Skeletal muscle tissue (tissue), 4 donors: ENCODE measurements around the gene SERGEF. TPM values are rescaled to one million over a fixed set of nuclear protein-coding genes. Genes with fewer than 3 reads are reported as not detected.

ENCODE experiments used
- H3K27ac ChIP-seq: one replicate; pipeline ENCODE4 v1.7.0; 2013; ENCODE audit warnings: mild to moderate bottlenecking, low read depth, low read length, inconsistent platforms
- H3K27me3 ChIP-seq, 3 donors: one replicate each; pipeline ENCODE4 v1.7.0; 2013; ENCODE audit warnings: low read length in 3 of 3; ENCODE audit not compliant: control insufficient read depth in 3 of 3, insufficient read depth in 3 of 3
- H3K36me3 ChIP-seq, 3 donors: one replicate each; pipeline ENCODE4 v1.7.0; 2013; ENCODE audit warnings: low read length in 3 of 3; ENCODE audit not compliant: control insufficient read depth in 3 of 3, insufficient read depth in 3 of 3
- H3K4me1 ChIP-seq, 3 donors: one replicate each; pipeline ENCODE4 v1.7.0; 2013; ENCODE audit warnings: low read length in 3 of 3, mild to moderate bottlenecking in 3 of 3; ENCODE audit not compliant: control insufficient read depth in 3 of 3, insufficient read depth in 3 of 3
- H3K4me3 ChIP-seq, 3 donors: one replicate each; pipeline ENCODE4 v1.7.0; 2013; ENCODE audit warnings: low read length in 3 of 3
- H3K9ac ChIP-seq, 3 donors: one replicate each; pipeline ENCODE4 v1.7.0; 2013; ENCODE audit warnings: low read length in 3 of 3, mild to moderate bottlenecking in 3 of 3, moderate library complexity in 2 of 3, low read depth in 1 of 3
- H3K9me3 ChIP-seq, 3 donors: one replicate each; pipeline ENCODE4 v1.7.0; 2013; ENCODE audit warnings: low read length in 3 of 3; ENCODE audit not compliant: control insufficient read depth in 3 of 3
- total RNA-seq: library from RNA; depleted of rRNA; stranded (reverse); fragments of >200 nt; gene quantifications from one replicate; pipeline ENCODE4 v1.2.3, GENCODE V29; 2014
- donor health status: Osteomylitis.

The SERGEF gene
- total RNA-seq, 1 donor from 2014 or later, result 16.2 TPM

DNA sequence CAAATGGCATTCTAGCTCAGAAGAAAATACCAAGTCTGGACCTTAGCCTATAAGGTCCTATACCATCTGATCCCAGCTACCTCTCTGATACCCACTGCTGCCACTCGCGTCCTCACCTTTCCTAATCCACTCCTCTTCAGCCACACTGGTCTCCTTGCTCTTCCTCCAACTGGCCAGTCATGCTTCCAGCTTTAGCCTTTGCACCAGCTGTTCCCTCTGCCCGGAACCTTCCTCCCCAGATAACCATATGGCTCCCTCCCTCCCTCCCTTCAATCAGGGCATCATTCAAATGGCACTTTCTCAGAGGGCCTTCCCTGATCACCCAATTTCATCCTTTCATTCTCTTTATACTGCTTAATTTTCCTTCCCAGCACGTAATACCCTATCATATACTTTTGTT, 210.4 kb downstream of the SERGEF start:
- Histone ChIP-seq H3K4me1 (peaks cover 16 to 46% (median 43%) of the 10 kb centered on the region in 3 donors), H3K9ac (no peak overlapping the region), H3K27ac (no peak overlapping the region), H3K9me3 (no peaks in the 10 kb centered on the region), H3K4me3 (no peak overlapping the region), H3K36me3 (no peaks in the 10 kb centered on the region), H3K27me3 (no peaks in the 10 kb centered on the region)

DNA sequence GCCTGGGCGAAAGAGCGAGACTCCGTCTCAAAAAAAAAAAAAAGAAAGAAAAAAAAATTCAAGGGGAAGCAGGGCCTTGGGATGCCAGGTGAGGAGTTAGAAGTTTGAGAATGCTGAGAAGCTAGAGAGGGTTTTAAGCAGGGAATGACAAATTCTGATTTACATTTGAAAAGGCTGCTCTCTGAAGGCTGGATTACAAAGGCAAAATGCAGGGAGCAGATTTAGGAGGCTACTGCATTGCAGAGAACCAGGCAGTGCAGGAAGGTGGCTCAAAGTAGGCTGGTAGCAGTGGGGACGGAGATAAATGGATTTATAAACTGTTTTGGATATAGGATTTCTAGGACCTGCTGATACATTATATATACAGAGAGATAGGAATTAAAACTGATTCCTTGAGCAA, 211.7 kb downstream of the SERGEF start:
- Histone ChIP-seq H3K4me1 (peaks cover 18 to 57% (median 50%) of the 10 kb centered on the region in 3 donors), H3K36me3 (no peaks in the 10 kb centered on the region), H3K9me3 (no peaks in the 10 kb centered on the region), H3K27me3 (no peaks in the 10 kb centered on the region), H3K4me3 (no peak overlapping the region), H3K27ac (no peak overlapping the region), H3K9ac (no peak overlapping the region)

DNA sequence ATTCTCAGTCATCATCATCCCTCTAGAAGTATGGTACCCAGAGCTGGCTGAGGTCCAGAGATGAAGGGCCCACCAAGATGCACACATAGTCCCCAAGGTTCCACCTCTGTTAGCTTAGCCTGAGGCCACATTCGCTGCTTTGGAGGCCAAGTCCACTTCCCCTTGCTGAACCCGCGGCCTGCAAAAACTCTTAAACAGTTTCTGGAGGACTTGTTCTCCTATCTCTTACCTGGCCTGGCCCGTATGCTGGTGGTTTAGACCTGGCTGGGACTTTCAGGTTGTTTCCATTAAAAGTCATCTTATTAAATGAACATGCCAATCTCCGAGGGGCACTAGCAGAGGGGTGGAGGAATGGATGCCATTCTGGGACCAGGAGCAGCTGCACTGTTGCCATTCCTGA, 213.7 kb downstream of the SERGEF start:
- peak overlapping the region in 1 of 3 donors; percentile 41 for H3K4me3 ChIP-seq
- peak overlapping the region in 1 of 3 donors; percentile 75 for H3K9ac ChIP-seq
- H3K9me3 ChIP-seq, result no peaks in the 10 kb centered on the region
- H3K36me3 ChIP-seq, result no peaks in the 10 kb centered on the region
- peak overlapping the region; percentile 90 for H3K27ac ChIP-seq
- H3K27me3 ChIP-seq, result no peaks in the 10 kb centered on the region
- H3K4me1 ChIP-seq, result peaks cover 21 to 73% (median 54%) of the 10 kb centered on the region in 3 donors

DNA sequence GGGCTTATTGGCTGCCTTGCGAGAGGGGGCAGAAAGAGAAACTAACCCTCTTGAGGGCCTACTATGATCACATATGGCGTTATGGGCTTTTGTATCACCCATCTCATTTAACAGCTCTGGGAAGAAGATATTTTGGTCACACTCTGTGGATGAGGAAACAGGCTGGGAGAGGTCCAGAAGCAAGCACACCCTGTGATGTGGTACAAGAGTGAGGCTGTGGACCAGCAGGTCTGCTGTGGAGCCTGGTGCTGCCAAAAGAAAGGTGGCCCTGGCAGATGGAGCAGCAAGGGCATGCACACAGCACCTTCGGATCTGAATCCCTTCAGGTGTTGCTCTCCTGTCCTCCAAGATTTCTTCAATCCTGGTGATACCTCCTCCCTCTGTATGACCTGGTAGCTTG, 214.1 kb downstream of the SERGEF start:
- H3K4me1 ChIP-seq, result peaks cover 25 to 77% (median 58%) of the 10 kb centered on the region in 3 donors
- H3K27me3 ChIP-seq, result no peaks in the 10 kb centered on the region
- no peaks in the 10 kb centered on the region for H3K36me3 ChIP-seq
- H3K9me3 ChIP-seq, result no peaks in the 10 kb centered on the region
- H3K9ac ChIP-seq, result peak overlapping the region; percentile 44 to 75 (median 52)
- H3K27ac ChIP-seq, result peak overlapping the region; percentile 90
- H3K4me3 ChIP-seq, result peak overlapping the region in 2 of 3 donors; percentile 15 to 41

DNA sequence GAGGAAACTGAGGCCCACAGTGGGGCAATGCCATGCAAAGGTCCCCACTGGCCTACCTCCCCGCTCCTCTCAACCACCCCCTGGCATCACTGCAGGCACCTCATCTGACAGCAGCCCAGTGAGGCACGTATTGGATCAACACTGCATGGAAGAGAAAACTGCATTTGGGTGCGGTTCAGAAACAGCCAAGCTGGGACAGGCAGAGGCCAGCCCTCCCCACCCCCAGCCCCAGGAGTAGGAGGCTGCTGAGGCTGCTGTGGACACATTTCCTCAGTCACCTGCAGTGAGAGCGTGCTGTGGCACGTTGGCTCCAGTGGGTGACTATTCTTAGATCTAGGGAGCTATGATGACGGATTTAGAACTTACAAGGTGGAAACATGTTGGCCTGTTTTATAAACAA, 214.6 kb downstream of the SERGEF start:
- Histone ChIP-seq H3K9me3 (no peaks in the 10 kb centered on the region), H3K4me3 (peak overlapping the region; percentile 18 to 41 (median 38)), H3K27me3 (no peaks in the 10 kb centered on the region), H3K9ac (peak overlapping the region; percentile 44 to 75 (median 52)), H3K36me3 (no peaks in the 10 kb centered on the region), H3K4me1 (peaks cover 25 to 79% (median 61%) of the 10 kb centered on the region in 3 donors), H3K27ac (peak overlapping the region; percentile 90)

DNA sequence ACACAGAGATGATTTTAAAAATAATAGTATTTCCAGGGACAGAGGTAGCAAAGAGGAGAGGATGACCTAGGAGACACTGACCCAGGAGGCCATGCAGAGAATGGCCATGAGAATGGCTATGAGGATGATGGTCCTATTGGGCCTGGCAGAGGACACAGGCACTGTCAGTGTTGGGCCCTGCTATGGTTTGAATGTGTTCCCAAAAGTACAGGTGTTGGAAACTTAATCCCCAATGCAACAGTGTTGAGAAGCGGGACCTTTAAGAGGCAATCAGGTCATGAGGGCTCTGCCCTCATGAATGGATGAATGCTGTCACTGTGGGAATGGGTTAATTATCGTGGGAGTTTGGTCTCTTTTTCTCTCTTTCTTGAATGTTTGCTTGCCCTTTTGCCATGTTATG, 216.7 kb downstream of the SERGEF start:
- H3K27me3 ChIP-seq, result no peaks in the 10 kb centered on the region
- H3K4me1 ChIP-seq, result peaks cover 25 to 70% (median 61%) of the 10 kb centered on the region in 3 donors
- no peaks in the 10 kb centered on the region for H3K9me3 ChIP-seq
- no peak overlapping the region for H3K4me3 ChIP-seq
- H3K9ac ChIP-seq, result no peak overlapping the region
- H3K36me3 ChIP-seq, result no peaks in the 10 kb centered on the region
- peak overlapping the region; percentile 15 for H3K27ac ChIP-seq

DNA sequence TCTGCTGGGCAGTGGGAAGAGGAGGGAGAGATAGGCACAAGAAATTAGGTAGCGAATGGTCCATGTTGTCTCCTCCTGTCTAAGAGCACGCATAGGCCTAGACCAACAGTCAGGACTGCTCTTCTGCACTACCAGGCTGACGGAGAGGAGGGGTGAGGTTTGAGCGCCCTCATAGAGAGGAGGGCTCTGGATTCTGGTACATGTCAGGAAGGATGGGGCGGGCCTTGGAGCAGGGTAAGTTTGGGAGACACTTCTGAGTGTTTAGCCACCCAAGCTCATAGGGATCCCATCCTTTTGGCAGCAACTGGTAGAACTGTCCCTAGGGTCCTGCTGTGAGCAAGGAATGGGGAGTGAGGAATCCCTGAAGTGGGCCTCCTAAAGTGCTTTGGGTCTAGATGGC, 217.9 kb downstream of the SERGEF start:
- H3K9me3 ChIP-seq, result no peaks in the 10 kb centered on the region

DNA sequence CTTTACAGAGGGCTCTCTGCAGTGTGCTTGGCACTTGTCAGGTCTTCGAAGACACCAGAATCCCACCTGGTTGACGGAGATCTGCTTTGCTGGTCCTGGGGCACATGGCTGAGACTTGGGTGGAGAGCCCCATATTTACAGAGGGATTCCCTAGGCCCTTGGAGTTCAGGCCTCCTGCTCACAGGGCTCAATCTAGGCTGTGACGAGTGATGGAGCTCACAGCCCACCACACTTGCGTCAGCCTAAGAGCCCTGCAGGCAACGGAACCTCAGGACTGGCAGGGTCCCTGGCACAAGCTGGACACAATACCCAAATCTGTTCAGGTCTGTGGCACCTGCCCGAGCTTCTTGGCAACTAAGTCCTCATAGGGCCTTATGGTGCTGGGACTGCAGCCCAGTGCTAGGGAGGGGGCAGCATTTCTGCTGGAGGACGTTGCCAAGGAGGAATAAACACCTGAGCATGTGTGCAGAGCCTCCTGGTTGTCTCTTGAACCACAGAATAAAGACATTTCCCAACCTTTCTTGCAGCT, 219.1 kb downstream of the SERGEF start:
- Histone ChIP-seq H3K36me3 (no peaks in the 10 kb centered on the region), H3K9me3 (no peaks in the 10 kb centered on the region), H3K4me1 (peaks cover 22 to 53% (median 45%) of the 10 kb centered on the region in 3 donors), H3K27me3 (no peaks in the 10 kb centered on the region), H3K27ac (no peak overlapping the region), H3K4me3 (no peak overlapping the region), H3K9ac (no peak overlapping the region)

More for the DNA sequence above, 217.9 kb downstream of the SERGEF start:
- Histone ChIP-seq H3K4me1 (peaks cover 22 to 63% (median 57%) of the 10 kb centered on the region in 3 donors), H3K27me3 (no peaks in the 10 kb centered on the region), H3K36me3 (no peaks in the 10 kb centered on the region), H3K4me3 (no peak overlapping the region), H3K9ac (no peak overlapping the region), H3K27ac (no peak overlapping the region)

DNA sequence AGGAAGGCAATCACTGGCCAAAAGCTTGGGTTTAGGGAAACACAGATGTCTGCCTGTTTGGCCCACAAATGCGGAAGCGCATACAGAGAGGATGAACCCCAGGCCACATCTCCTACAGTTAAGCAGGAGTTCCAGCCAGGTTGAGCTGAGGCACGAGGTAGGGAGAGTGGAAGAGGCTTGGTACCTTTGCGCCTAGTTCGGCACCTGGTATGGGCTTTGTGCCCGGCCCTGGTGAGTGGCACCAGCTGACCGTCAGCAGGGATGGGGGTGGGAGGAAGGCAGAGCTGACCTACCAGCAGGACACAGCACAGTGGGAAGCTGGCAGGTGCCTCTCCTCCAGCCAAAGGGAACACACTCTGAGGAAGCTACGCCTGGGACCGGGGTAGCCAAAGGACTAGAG, 220.7 kb downstream of the SERGEF start:
- H3K9ac ChIP-seq, result peak overlapping the region in 1 of 3 donors; percentile 16
- H3K4me1 ChIP-seq, result peaks cover 9 to 42% (median 31%) of the 10 kb centered on the region in 3 donors
- no peaks in the 10 kb centered on the region for H3K36me3 ChIP-seq
- no peak overlapping the region for H3K27ac ChIP-seq
- H3K4me3 ChIP-seq, result no peak overlapping the region
- no peaks in the 10 kb centered on the region for H3K9me3 ChIP-seq
- no peaks in the 10 kb centered on the region for H3K27me3 ChIP-seq

DNA sequence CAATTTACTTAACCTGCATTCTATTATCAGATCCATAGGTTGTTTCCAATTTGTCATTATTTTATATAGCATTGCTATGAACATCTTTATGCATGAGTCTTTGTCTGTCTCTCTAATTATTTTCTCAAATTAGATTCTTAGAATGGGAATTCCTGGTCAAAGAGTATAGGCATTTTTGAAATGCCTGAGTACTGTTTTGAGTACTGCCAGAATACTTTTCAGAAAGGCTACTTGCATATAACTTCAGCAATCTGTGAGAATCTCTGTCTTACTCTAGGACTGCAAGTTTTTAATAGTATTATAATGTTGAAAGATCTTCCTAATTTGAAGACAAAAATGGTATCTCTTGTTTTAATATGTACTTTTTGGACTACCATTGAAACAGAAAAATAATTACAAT, 221.7 kb downstream of the SERGEF start:
- H3K9me3 ChIP-seq, result no peaks in the 10 kb centered on the region
- H3K4me1 ChIP-seq, result peaks cover 7 to 32% (median 22%) of the 10 kb centered on the region in 3 donors
- H3K9ac ChIP-seq, result no peak overlapping the region
- no peaks in the 10 kb centered on the region for H3K27me3 ChIP-seq
- H3K4me3 ChIP-seq, result no peak overlapping the region
- H3K27ac ChIP-seq, result no peak overlapping the region
- no peaks in the 10 kb centered on the region for H3K36me3 ChIP-seq
